Smooth muscle cell (in vitro differentiated cells): ENCODE measurements around the gene PRKCG. TPM values are rescaled to one million over a fixed set of nuclear protein-coding genes. Genes with fewer than 3 reads are reported as not detected.

Experiments used
- DNase-seq: peaks from one replicate; lab custom pipeline; 2025; ENCODE audit not compliant: unreplicated experiment; lab: John Stamatoyannopoulos, UW
- H2AFZ ChIP-seq: fragments of 200-600 bp; sonication (generic); 2 replicates; pipeline ENCODE4 v1.6.0; 2016; ENCODE audit warnings: antibody characterized with exemption, low read depth, mild to moderate bottlenecking
- H3F3A ChIP-seq: fragments of 200-600 bp; sonication (generic); 2 replicates; pipeline ENCODE4 v1.6.0; 2017; ENCODE audit warnings: antibody characterized with exemption, low read depth
- H3K27ac ChIP-seq: fragments of 200-600 bp; sonication (generic); 2 replicates; pipeline ENCODE4 v1.5.1; 2016; ENCODE audit warnings: low read depth, mild to moderate bottlenecking
- H3K27me3 ChIP-seq: fragments of 200-600 bp; sonication (generic); 2 replicates; pipeline ENCODE4 v1.6.1; 2016; ENCODE audit warnings: low read depth, mild to moderate bottlenecking
- H3K36me3 ChIP-seq: fragments of 200-600 bp; sonication (generic); 2 replicates; pipeline ENCODE4 v1.5.1; 2016; ENCODE audit warnings: low read depth
- H3K4me1 ChIP-seq: fragments of 200-600 bp; sonication (generic); 2 replicates; pipeline ENCODE4 v1.5.1; 2016; ENCODE audit warnings: low read depth
- H3K4me2 ChIP-seq: fragments of 200-600 bp; sonication (generic); 2 replicates; pipeline ENCODE4 v1.6.0; 2016; ENCODE audit warnings: mild to moderate bottlenecking
- H3K4me3 ChIP-seq: fragments of 200-600 bp; sonication (generic); 2 replicates; pipeline ENCODE4 v1.5.1; 2016; ENCODE audit warnings: mild to moderate bottlenecking
- H3K79me2 ChIP-seq: fragments of 200-600 bp; sonication (generic); 2 replicates; pipeline ENCODE4 v1.6.0; 2016; ENCODE audit warnings: low read depth, mild to moderate bottlenecking
- H3K9ac ChIP-seq: fragments of 200-600 bp; sonication (generic); 2 replicates; pipeline ENCODE4 v1.6.0; 2016; ENCODE audit warnings: low read depth
- H3K9me3 ChIP-seq: fragments of 200-600 bp; sonication (generic); replicated peaks from 2 replicates; pipeline ENCODE4 v1.5.1; 2016; ENCODE audit warnings: low read depth
- H4K20me1 ChIP-seq: fragments of 200-600 bp; sonication (generic); 2 replicates; pipeline ENCODE4 v1.6.0; 2016; ENCODE audit warnings: low read depth
- CTCF ChIP-seq: fragments of 200-600 bp; sonication (generic); IDR thresholded peaks from 2 replicates; pipeline ENCODE4 v1.5.1; 2017; ENCODE audit warnings: borderline replicate concordance, mild to moderate bottlenecking, antibody characterized with exemption; ENCODE audit not compliant: insufficient read depth, poor library complexity, severe bottlenecking
- WGBS: methylation state at CpG from one replicate; pipeline ENCODE4 v1.1.7; 2016; ENCODE audit warnings: low lambda C conversion rate; 5-methylcytosine and 5-hydroxymethylcytosine counted together
- polyA plus RNA-seq: library from polyadenylated mRNA; unstranded; fragments of >200 nt; fragmentation: Nextera tagmentation; extraction: Ambion mirVana; gene quantifications from 2 replicates; pipeline ENCODE4 v1.2.1, GENCODE V29; 2016
- total RNA-seq: library from RNA; depleted of rRNA; stranded (reverse); fragments of >200 nt; gene quantifications from 2 replicates; pipeline ENCODE4 v1.2.3, GENCODE V29; 2014

PRKCG gene
- total and polyA plus RNA-seq, 2 experiments from 2014 or later: 0.51 TPM; not detected in 1

GRCh38 chr19:53894707-53895106, 12.7 kb downstream of the PRKCG start:
- H3K27ac ChIP-seq: no peak overlapping the region
- H3K36me3 ChIP-seq: no peaks in the 10 kb centered on the region
- peaks cover 17% of the 10 kb centered on the region for H3K27me3 ChIP-seq
- DNase-seq: no peak
- H3K79me2 ChIP-seq: no peaks in the 10 kb centered on the region
- no peak overlapping the region for H3K4me3 ChIP-seq
- no peaks in the 10 kb centered on the region for H3K4me1 ChIP-seq
- H2AFZ ChIP-seq: no peak overlapping the region
- 81% methylated on average over 9 of the region's 9 CpGs for WGBS
- H3K9me3 ChIP-seq: no peaks in the 10 kb centered on the region
- TF ChIP-seq CTCF: no peak
- H3K4me2 ChIP-seq: no peak overlapping the region
- H4K20me1 ChIP-seq: no peaks in the 10 kb centered on the region
- no peak overlapping the region for H3K9ac ChIP-seq
- no peaks in the 10 kb centered on the region for H3F3A ChIP-seq

- TF ChIP-seq CTCF: no peak
- H3K27ac ChIP-seq: no peak overlapping the region
- H3K4me2 ChIP-seq: no peak overlapping the region
- no peaks in the 10 kb centered on the region for H3K4me1 ChIP-seq
- H3K79me2 ChIP-seq: no peaks in the 10 kb centered on the region
- no peaks in the 10 kb centered on the region for H3K36me3 ChIP-seq
- no peak overlapping the region for H3K4me3 ChIP-seq
- no peaks in the 10 kb centered on the region for H3K9me3 ChIP-seq
- H4K20me1 ChIP-seq: no peaks in the 10 kb centered on the region
- WGBS: 77% methylated on average over 4 of the region's 4 CpGs
- H3F3A ChIP-seq: no peaks in the 10 kb centered on the region
- DNase-seq: no peak
- no peak overlapping the region for H3K9ac ChIP-seq
- H2AFZ ChIP-seq: no peak overlapping the region
- H3K27me3 ChIP-seq: peaks cover 17% of the 10 kb centered on the region
Observed at GRCh38 chr19:53896682-53897081, 14.7 kb downstream of the PRKCG start.

- Histone ChIP-seq H3K79me2 (no peaks in the 10 kb centered on the region), H3K27ac (no peak overlapping the region), H3K9me3 (no peaks in the 10 kb centered on the region), H3K4me2 (no peak overlapping the region), H3K4me3 (no peak overlapping the region), H3K36me3 (no peaks in the 10 kb centered on the region), H3K4me1 (no peaks in the 10 kb centered on the region), H3F3A (no peaks in the 10 kb centered on the region), H3K9ac (no peak overlapping the region), H2AFZ (no peak overlapping the region), H4K20me1 (no peaks in the 10 kb centered on the region), H3K27me3 (peaks cover 17% of the 10 kb centered on the region)
- 84% methylated on average over 4 of the region's 4 CpGs for WGBS
- DNase-seq: no peak
- no peak for TF ChIP-seq CTCF
Observed at GRCh38 chr19:53897459-53897858, 15.5 kb downstream of the PRKCG start.

GRCh38 chr19:53898166-53898565, 16.2 kb downstream of the PRKCG start:
- no peak for TF ChIP-seq CTCF
- Histone ChIP-seq H3K4me3 (no peak overlapping the region), H3K9me3 (no peaks in the 10 kb centered on the region), H3K4me1 (no peaks in the 10 kb centered on the region), H3K9ac (no peak overlapping the region), H3F3A (no peaks in the 10 kb centered on the region), H3K79me2 (no peaks in the 10 kb centered on the region), H2AFZ (no peak overlapping the region), H3K4me2 (no peak overlapping the region), H3K36me3 (no peaks in the 10 kb centered on the region), H4K20me1 (no peaks in the 10 kb centered on the region), H3K27me3 (peaks cover 17% of the 10 kb centered on the region), H3K27ac (no peak overlapping the region)
- 11% methylated on average over 15 of the region's 16 CpGs for WGBS
- no peak for DNase-seq
